CD4-positive, alpha-beta T cell treated with Interleukin-6 at 100 ng/mL for 8 hours (primary cell): ENCODE measurements around the gene ARG2.
A peak's percentile ranks its signal among the peaks of the same experiment; 100 is the strongest.

Source experiments
- DNase-seq: peaks from one replicate; pipeline ENCODE4 v3.0.0-alpha.2; 2020; ENCODE audit warnings: mixed read lengths, low spot score

Gene ARG2

DNA sequence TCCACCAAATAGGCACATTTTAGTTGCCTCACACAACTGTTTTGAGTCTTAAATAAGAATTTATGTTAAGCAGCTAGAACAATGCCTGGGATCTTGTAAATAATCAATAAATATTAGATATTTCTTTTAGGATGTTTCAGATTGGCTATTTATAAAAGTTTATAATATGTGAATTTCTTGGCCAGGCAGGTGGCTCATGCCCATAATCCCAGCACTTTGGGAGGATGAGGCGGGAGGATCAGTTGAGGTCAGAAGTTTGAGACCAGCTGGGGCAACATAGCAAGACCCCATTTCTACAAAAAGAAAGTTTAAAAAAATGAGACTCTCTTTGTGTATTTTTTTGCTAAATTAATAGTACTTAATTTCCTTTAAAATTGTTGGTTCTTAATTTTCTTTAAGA is 21.8 kb downstream of the ARG2 start:
- DNase-seq, result no peak

DNA sequence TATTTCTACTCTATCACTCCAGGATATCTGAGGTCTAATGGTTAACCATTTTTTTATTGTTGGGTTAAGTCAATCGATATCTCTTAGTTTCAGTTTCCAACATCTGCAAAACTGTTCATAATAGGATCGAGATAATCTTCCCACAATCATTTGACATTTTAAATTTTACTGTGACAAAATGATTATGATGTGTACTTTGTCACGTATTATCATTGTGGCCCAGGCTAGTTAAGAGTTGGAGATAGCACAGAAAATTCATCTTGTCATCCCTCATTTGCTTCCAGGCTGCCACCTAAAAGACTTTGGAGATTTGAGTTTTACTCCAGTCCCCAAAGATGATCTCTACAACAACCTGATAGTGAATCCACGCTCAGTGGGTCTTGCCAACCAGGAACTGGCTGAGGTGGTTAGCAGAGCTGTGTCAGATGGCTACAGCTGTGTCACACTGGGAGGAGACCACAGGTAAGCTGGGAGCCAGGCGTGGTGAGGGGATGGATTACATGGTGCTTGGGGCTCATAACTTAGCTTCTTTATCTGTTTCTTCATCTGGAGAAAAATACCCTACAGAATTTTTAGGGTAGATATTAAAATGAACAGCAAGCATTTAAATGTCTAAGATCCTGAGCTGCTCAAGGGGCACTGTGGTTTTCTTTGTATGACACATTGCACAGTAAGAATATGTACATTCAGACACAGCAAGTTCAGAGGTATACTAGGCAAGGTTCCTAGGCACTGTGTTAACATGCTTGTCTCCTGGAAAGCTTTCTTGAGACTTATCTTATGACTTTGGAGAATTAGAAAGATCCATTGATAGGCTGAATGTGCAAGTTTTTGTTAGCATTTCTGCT is 22.4 kb downstream of the ARG2 start:
- no peak for DNase-seq

DNA sequence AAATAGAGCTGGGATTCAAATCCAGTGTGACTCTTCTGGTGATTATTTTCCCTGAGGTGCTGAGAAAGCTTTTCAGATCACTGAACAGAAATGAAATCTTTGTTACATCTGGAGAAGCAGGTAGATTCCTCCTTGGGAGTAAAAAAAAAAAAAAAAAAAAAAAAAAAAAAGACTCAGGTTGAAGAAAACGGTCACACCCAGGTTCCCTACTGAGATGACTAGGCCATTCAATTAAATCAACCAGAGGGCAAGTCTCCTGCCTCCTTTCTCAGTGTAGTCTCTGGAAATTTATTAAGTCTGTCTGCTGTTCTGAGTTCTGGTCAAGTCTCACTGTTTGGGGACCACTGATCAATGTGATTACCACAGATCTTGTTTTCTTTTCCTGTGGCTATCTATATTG is 24.0 kb downstream of the ARG2 start:
- DNase-seq, result no peak

DNA sequence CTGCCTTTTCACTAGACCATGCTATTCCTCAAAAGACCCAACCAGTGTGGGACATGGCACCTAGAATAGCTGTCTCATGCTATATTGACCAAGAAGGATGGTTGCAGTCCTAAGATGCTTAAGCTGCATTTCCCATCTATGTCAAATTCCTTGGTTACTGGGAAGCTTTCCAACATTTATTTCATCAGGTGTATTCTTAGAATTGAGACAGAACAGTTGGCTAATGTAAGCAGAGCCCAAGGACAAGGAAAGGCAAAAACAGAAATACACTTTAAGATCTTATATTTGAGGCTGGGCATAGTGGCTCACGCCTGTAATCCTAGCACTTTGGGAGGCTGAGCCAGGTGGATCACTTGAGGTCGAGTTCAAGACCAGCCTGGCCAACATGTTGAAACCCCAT is 24.7 kb downstream of the ARG2 start:
- DNase-seq, result no peak

DNA sequence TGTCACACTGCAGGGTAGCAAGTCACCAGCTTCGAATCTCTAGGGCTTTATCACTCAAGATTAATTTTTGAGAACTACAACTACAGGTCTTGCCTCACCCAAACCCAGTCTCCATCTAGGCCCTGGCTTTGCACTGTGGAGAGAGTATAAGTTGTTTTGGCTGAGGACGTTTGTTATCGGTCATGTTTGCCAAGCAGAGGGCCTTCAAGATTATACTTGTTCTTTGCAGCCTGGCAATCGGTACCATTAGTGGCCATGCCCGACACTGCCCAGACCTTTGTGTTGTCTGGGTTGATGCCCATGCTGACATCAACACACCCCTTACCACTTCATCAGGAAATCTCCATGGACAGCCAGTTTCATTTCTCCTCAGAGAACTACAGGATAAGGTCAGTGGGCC is 25.7 kb downstream of the ARG2 start:
- no peak for DNase-seq

DNA sequence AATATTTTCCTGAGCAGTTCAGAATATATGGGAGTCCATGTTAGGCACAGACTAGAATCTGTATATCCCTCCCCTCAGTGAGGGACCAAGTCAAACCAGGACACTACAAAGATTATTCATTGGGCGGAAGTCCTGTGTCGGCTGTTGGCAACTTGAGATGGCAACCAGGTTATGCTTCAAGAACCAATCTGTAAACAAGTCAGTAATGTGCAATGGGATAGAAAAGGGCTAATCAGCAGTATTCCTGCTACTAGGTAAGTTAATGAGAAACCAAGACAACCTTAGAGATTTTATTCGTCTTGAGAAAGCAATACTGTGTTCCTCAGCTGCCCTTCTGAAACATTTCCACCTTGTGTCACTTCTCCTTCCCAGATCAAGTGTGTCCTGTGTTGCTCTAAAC is 26.4 kb downstream of the ARG2 start:
- no peak for DNase-seq

DNA sequence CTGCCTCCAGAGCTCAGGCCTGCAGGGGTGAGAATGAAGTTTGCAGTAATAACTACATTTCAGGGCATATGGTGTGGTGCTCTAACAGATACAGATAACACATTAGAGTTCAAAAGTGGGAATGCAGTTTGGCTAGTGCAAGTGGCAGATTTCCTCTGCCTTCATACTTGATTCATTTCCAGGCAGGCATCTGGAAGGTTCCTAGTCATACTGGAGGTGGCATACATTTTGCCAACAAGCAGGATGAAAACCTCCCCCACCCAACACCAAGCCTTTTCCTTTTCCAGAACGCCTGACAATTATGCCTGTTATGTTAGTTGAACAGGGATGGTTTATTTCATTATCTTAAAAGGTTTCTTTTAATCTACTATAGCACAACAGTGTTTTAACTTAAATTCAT is 30.4 kb downstream of the ARG2 start:
- DNase-seq, result no peak

DNA sequence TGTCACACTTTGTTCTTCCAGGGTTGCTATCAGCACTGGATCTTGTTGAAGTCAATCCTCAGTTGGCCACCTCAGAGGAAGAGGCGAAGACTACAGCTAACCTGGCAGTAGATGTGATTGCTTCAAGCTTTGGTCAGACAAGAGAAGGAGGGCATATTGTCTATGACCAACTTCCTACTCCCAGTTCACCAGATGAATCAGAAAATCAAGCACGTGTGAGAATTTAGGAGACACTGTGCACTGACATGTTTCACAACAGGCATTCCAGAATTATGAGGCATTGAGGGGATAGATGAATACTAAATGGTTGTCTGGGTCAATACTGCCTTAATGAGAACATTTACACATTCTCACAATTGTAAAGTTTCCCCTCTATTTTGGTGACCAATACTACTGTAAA is 31.0 kb downstream of the ARG2 start:
- DNase-seq, result no peak

DNA sequence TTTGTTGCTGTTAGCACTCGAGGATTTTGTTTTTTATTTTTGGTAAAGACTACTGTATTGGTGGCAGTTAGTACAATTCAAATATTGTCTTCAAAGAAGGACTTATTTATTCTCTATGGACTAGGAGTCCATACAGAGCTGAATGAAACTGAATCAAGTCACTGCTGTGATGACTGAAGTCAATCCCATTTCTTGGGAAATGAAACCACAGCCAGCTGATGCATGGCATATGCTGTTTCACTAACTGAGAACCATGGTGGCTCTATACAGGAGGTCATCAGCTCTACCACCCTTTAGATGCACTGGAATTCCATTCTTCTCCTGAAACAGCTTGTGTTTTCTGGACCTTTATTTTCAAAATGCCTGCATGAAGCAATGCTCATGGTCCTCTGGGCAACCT is 32.5 kb downstream of the ARG2 start:
- DNase-seq, result no peak

DNA sequence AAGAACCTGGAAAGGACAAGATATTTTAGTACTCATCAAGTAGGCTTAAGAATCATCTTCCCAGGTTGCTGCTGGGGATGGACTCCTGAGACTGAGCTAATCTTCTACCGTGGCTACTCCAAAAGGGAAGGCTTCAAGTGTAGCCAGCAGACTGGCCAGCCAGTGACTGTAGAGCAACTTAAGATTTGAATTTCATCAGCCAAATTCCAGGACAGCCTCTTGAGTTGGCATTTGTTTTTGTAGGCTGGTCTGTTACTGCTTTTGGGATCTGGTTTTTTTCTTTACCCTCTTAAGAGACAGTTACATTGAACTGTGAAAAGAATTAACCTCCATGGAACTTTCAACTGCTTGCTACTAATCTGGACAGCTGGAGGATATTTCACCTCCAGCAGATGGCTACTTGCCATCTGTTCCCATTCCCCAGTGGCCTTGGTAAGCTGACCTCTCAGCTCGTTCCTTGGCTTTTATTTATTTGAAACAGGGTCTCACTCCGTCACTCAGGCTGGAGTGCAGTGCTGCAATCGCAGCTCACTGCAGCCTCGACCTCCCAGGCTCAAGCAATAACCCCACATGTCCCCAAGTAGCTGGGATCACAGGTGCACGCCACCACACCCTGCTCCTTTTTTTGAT is 34.0 kb downstream of the ARG2 start:
- DNase-seq, result no peak

DNA sequence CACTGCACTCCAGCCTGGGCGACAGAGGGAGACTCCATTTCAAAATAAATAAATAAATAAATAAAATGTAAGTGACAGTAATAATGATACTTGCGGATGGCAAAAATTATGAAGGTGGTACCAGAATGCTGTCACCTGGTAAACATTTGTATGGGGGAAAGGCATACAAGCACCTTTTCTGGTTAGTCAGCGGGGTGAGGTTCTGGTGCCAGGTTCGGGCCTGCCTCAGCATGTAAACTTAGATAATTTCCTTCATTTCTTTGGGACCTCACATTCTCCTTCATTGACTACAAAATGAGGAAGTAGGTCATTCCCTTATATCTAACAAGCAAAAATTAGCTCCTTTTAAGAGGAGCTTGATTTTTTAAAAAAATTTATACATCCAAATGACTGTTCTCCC is 43.9 kb downstream of the ARG2 start:
- no peak for DNase-seq

DNA sequence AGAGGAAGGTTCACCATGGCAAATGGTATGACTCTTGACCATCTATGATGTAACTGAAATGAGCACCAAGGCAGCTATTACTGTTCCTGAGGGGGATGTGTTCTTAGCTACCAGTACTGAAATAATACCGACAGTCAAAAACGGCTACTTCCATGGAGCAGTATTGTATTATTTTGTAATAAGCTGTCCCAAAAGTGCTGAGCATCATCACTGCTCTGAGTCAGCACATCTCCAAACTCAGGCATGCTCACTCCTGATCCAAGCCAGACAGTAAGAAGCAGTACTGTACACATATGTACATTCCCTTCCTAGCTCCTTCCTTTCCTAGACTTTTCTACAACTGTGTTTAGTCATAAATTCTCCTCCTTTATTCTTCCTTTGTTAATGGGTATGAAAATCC is 46.1 kb downstream of the ARG2 start:
- DNase-seq, result no peak

DNA sequence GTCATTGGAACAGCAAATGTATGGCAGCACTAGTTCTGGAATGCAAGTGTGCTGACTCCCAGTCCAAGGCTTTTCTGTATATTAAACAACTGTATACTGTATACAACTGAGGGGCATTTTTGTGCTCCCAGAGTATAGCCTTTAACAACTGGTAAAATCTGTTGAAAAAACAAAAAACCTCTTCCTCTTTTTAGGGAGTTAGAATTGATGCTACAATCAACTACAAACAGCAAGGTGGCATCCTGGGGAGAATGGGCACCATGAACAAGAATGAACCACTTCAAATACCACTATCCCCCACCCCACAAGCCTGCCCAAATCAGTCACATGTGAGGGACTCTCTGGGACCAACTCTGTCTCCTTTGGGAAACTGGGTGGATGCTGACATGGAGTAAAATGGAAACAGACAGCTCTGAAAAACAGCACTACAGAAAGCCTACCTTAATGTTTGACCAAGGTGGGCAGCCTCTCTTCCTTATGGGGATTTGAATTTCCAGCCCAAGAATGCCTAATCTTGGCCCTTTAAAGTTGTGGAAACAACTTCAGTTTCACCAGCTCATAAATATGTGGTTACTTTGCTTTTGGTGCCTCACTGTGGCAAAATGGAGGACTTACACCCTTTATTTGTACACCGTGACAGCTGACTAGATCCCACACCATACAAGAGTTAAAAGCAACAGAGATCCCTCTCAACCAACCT is 47.2 kb downstream of the ARG2 start:
- peak; percentile 41 for DNase-seq

DNA sequence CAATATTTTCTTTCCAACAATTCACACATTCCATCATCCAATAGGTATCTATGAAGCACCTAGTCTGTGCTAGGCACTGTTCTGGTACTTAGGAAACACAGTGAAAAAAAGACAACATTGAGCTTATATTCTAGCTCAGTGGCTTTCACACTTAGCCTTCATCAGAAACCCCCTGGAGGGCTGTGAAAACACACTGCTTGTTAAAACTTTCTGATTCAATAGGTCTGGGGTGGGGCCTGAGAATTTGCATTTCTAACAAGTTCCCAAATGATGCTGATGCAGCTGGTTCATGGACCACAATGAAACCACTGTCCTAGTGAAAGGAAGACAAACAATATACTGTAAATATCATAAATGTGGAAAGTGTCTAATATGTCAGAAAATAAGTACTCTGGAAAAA is 48.8 kb downstream of the ARG2 start:
- no peak for DNase-seq

DNA sequence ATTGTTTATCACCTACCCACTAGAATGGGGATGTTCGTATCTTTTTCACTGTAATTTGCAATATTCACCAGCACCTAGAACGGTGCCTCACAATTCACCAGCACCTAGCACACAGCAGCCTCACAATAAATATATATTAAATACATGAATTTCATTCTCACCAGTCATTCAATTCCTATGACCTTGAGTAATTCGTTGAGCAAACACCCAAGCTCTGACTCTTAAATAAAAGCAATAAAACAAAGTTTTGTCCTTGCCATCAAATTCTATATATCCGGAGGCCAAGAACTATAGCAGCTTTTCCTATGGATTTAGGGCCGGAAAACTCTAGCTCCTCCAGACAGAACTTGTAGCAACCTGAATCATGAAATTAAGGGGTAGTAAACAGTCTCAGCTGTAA is 53.7 kb downstream of the ARG2 start:
- DNase-seq, result no peak

DNA sequence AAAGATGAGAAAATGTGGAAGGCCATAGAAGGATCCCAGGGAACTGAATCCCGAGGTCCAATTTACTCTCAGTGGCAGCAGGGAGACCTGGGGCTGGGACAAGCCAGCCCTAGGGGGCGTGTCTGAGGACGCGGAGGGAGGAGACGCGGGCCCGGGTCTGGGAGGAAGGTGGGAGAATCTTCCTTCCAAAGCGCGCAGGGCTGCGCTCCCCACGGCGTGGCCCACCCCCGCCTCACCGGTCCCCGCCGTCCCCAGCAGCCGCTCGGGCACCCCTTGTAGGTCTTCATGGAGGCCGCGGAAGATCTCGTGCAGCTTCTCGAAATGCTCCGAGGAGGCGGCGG is 54.4 kb downstream of the ARG2 start:
- DNase-seq, result peak; percentile 16

DNA sequence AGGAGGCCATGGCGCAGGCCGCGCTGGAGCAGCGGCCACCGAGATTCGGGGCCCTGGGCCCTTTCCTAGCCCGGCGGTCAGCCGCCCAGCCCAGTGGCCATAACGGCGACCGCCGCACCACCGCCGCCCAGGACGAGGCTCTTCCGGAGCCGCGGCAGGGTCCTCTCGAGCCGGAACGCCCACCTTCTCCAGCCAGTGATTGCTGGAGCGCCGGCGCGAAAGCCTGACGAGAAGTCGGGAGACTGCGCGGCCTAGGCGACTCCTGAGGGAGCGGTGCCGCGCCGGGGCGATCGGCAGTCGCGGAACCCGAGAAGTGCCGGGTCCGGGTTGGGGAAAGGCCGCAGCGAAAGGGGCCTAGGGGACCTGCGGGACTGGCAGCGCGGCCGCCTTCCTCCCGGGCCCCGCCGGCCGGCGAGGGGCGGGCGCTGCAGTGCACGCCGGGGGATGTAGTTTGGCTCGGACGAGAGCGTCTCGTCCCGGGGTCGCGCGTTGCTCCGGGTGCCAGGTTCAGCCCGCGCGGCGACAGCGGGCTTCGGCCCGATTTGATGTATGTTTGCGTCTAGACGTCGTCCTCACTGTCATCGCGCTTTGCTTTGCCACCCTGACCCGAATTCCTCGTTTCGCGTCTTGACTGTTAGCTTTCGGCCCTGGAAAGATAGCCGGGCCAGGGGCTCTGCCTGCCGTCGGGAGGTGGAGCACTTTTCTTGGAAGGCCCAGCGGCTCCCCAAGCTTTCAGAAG is 54.9 kb downstream of the ARG2 start, which contains the start of gene VTI1B:
TSS of gene VTI1B (minus strand) at position 153 of the 739 bp plus-strand sequence. CDS start at position 10, 143 bp downstream.
- peak; percentile 61 for DNase-seq

DNA sequence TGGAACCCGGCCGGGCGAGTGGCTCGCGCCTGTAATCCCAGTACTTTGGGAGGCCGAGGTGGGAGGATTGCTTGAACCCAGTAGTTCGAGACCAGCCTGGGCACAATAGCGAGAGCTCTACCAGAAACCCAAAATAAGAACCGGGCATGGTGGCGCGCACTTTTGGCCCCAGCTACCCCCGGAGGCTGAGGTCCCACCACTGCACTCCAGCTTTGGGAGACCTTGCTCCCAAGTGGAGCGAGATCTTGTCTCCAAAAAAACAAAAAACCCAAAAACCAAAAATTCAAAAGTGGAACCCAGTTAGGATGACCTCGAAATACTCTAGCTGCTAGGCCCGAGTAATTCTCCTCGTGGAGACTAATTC is 55.5 kb downstream of the ARG2 start:
- no peak for DNase-seq

DNA sequence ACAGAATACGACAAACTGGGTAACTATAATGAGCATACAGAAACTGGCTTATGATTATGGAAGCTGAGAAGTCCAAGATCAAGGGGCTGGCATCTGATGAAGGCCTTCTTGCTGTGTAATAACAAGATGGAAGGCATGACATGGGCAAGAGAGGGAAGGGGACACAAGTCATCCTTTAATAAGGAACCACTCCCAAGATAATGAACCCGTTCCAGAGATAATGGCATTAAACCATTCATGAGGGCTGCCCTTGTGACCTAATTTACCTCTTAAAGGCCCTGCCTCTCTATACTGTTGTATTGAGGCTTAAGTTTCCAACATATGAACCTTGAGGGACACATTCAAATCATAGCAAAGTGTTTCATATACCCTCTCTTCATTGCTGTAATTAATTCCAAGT is 59.3 kb downstream of the ARG2 start:
- DNase-seq, result no peak

DNA sequence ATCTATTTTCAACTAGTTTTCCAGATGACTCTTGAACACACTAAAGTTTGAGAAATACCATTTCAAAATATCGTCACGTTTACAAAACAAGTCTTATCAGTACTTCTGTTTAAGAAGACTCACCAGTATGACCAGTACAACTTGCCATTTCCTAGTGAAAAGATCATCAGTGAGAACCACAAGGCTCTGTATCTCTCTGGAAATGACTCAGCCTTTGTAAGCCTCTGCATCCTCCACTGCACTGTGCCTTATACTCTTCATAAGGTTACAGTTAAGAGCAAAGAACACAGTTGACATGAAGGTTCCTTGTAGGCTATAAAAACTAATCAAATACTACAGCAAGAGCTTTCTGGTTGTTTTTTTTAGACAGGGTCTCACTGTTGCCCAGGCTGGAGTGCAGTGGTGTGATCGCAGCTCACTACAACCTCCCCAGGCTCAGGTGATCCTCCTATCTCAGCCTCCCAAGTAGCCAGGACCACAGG is 60.4 kb downstream of the ARG2 start:
- no peak for DNase-seq

DNA sequence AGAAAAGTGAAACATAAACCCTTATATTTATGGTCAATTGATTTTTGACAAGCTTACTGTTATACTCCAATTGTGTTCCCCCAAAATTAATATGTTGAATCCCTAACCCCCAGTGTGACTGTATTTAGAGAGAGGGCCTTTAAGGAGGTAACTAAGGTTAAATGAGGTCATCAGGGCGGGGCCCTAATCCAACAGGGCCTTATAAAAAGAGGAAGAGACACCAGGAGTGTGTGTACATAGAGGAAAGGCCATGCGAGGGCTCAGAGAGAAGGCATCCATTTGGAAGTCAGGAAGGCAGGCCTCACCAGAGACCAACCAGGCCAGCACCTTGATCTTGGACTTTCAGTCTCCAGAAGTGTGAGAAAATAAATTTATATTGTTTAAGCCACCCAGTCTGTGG is 61.2 kb downstream of the ARG2 start:
- no peak for DNase-seq

DNA sequence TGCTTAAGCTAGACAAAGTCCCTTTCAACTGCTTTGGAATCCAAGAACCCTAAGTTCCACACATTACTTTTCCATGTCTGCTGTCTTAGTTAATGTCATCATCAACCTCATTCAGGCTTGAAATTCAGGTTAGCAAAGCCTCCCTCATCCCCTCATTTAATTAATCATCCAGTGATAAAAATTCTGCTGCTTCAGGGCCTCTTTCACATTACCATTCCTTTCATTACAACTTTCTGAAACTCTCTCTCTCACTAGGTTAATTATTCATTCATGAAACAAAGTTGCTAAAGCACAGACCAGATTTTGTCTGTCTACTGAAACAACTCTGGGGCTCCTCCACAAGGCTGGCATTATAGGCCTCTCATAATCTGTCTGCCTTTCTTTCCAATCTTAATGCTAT is 64.1 kb downstream of the ARG2 start:
- no peak for DNase-seq

DNA sequence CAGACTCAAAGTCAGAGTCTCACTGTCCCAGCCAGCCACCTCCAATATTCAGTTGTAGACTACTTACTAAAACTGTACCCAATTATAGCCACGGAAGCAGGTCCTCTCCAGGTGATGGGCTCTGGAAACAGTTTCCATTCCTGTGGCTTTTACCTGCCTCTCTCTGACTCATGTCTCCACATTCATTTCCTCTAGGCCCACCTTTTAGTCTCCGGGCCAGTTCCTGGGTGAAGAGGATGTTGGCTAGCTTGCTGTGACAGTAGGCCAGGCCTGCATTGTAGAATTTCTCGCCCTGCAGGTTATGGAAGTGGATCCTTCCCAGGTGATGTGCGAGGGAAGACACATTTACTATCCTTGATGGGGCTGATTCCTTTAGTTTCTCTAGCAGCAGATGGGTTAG is 70.3 kb downstream of the ARG2 start:
- DNase-seq, result no peak
